Right lobe of liver (tissue), 4 donors: ENCODE results near the gene CHMP1B.

Experiments used
- POLR2A ChIP-seq: fragments of 450-650 bp; IDR thresholded peaks from one replicate; pipeline ENCODE4 v1.6.1; 2017; ENCODE audit warnings: antibody characterized with exemption, mild to moderate bottlenecking
- TF ChIP-seq, protein P1 (sequence below), 4 donors: fragments of 200-600 bp in 3 of 4; fragments of 450-650 bp in 1 of 4; IDR thresholded peaks; one replicate each; pipeline versions ENCODE4 v1.5.1 to v1.8.0; 2016 to 2022; ENCODE audit warnings: antibody characterized with exemption in 4 of 4, mild to moderate bottlenecking in 2 of 4
- donor health status: DM: no; HTN: no; CAD: no.
- donor health status: DM: no; HTN: no; CAD: no.
- donor health status: DM: no; HTN: yes; CAD: no.

DNA sequence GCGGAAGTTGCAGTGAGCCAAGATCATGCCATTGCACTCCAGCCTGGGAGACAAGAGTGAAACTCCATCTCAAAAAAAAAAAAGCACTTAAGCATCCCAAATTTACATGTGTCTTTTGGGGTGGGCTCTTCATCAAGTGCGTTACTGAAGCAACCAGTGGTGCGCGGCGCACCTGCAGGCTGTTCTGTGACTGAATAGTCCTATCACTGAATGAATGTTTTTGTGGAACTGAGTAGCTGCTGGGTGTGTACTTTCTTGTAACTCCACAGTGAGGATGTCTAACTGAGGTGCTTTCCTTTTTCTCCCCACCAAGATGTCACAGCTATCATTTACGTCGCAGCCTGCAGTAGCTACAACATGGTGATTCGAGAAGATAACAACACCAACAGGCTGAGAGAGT, 17.0 kb downstream of the CHMP1B start:
- TF ChIP-seq, protein P1, sequence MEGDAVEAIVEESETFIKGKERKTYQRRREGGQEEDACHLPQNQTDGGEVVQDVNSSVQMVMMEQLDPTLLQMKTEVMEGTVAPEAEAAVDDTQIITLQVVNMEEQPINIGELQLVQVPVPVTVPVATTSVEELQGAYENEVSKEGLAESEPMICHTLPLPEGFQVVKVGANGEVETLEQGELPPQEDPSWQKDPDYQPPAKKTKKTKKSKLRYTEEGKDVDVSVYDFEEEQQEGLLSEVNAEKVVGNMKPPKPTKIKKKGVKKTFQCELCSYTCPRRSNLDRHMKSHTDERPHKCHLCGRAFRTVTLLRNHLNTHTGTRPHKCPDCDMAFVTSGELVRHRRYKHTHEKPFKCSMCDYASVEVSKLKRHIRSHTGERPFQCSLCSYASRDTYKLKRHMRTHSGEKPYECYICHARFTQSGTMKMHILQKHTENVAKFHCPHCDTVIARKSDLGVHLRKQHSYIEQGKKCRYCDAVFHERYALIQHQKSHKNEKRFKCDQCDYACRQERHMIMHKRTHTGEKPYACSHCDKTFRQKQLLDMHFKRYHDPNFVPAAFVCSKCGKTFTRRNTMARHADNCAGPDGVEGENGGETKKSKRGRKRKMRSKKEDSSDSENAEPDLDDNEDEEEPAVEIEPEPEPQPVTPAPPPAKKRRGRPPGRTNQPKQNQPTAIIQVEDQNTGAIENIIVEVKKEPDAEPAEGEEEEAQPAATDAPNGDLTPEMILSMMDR (IDR thresholded peaks at IDR 0.05), result no peak
- no peak for TF ChIP-seq POLR2A
